ENCODE measurements around the gene NCKAP5.

GRCh38 chr2:133247631-133248030, 320.6 kb downstream of the NCKAP5 start:
- TF ChIP-seq CTCF (IDR thresholded peaks at IDR 0.05; ENCODE audit: low read depth, low read length, missing input control) (no peak), REST (IDR thresholded peaks at IDR 0.05) (no peak), FOXA1 (IDR thresholded peaks at IDR 0.05) (no peak), RXRA (IDR thresholded peaks at IDR 0.05) (no peak), RAD21 (IDR thresholded peaks at IDR 0.05) (no peak), NR2F2 (IDR thresholded peaks at IDR 0.05) (no peak), YY1 (IDR thresholded peaks at IDR 0.05) (no peak), JUND (IDR thresholded peaks at IDR 0.05) (no peak)
